ENCODE results near the gene PDXDC1. TPM values are rescaled to one million over a fixed set of nuclear protein-coding genes. Genes with fewer than 3 reads are reported as not detected.
"Not testable (repeated sequence)": the region's sequence is repeated elsewhere in the genome, so short reads cannot be mapped to it uniquely, and the experiment has no call there.

Gene PDXDC1
- total RNA-seq, 2 experiments from 2014 or later: 64.0 to 75.0 TPM

GRCh38 chr16:15022194-15022593 lies 47.4 kb downstream of the PDXDC1 start:
- POLR2A ChIA-PET; H3K27me3 ChIP-seq (ENCODE audit: control insufficient read depth in 1 of 2, insufficient read depth in 2 of 2, low read length in 2 of 2); H3K27me3 Mint-ChIP-seq; H3K9me3 Mint-ChIP-seq; intact Hi-C loops (cut with DNase I, micrococcal nuclease); H3K4me3 ChIP-seq (ENCODE audit: low read length); H3K27ac ChIP-seq (ENCODE audit: low read depth in 1 of 2, low read length in 2 of 2); H3K4me1 ChIP-seq (ENCODE audit: insufficient read depth, low read length); H3K9me3 ChIP-seq (ENCODE audit: control insufficient read depth in 1 of 2, insufficient read depth in 1 of 2, low read length in 2 of 2); H3K4me3 Mint-ChIP-seq: not testable (repeated sequence)
- CTCF ChIA-PET: interaction anchor here (0.7 kb wide), 1 partner anchor 10 kb away, joined by 3 read pairs; no protein-coding TSS in a partner anchor
- Mint-ChIP-seq H3K36me3 (ENCODE audit: low read depth) (peaks cover 83% of the 10 kb centered on the region), H3K4me1 (ENCODE audit: low read depth) (peaks cover 11% of the 10 kb centered on the region), H3K27ac (peak overlapping the region; percentile 71)
- ATAC-seq (ENCODE audit: poor library complexity): peak; percentile 100
- H3K36me3 ChIP-seq (ENCODE audit: insufficient read depth, low read length): peaks cover 31% of the 10 kb centered on the region
- TF ChIP-seq CTCF (IDR thresholded peaks at IDR 0.05): peak; percentile 69
- DNase-seq: peak; percentile 48 to 83 (median 60)

- ATAC-seq (ENCODE audit: poor library complexity); POLR2A ChIA-PET: not testable (repeated sequence)
Observed at GRCh38 chr16:15023381-15024077, 48.7 kb downstream of the PDXDC1 start.

DNA sequence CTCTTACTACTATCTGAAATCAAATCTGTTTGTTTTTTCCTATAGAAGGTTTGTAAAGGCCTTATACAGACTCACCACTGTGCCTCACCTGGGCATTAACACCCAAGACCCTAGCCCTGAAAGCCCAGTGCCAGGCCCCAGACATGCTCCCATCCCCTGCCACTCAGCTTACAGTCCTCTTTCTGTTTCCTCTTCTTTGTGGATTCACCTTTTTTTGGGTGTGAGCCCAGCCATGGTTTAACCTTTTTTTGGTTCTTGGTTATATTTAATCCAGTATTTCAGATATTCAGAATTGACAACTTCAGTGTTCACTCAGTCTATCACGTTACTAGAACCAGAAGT lies 50.0 kb downstream of the PDXDC1 start:
- H3K27me3 Mint-ChIP-seq: not testable (repeated sequence)

More at GRCh38 chr16:15023381-15024077, 48.7 kb downstream of the PDXDC1 start:
- H3K4me1 ChIP-seq (ENCODE audit: insufficient read depth, low read length); intact Hi-C loops (cut with DNase I, micrococcal nuclease); H3K9me3 Mint-ChIP-seq; H3K27ac ChIP-seq (ENCODE audit: low read depth in 1 of 2, low read length in 2 of 2); H3K4me3 Mint-ChIP-seq; H3K27me3 Mint-ChIP-seq; DNase-seq; H3K27me3 ChIP-seq (ENCODE audit: control insufficient read depth in 1 of 2, insufficient read depth in 2 of 2, low read length in 2 of 2); H3K9me3 ChIP-seq (ENCODE audit: control insufficient read depth in 1 of 2, insufficient read depth in 1 of 2, low read length in 2 of 2); CTCF ChIA-PET; H3K4me3 ChIP-seq (ENCODE audit: low read length): not testable (repeated sequence)
- H3K4me1 Mint-ChIP-seq (ENCODE audit: low read depth): peaks cover 11% of the 10 kb centered on the region
- peaks cover 87% of the 10 kb centered on the region for H3K36me3 Mint-ChIP-seq (ENCODE audit: low read depth)
- H3K27ac Mint-ChIP-seq: peak overlapping the region; percentile 14
- peaks cover 31% of the 10 kb centered on the region for H3K36me3 ChIP-seq (ENCODE audit: insufficient read depth, low read length)

DNA sequence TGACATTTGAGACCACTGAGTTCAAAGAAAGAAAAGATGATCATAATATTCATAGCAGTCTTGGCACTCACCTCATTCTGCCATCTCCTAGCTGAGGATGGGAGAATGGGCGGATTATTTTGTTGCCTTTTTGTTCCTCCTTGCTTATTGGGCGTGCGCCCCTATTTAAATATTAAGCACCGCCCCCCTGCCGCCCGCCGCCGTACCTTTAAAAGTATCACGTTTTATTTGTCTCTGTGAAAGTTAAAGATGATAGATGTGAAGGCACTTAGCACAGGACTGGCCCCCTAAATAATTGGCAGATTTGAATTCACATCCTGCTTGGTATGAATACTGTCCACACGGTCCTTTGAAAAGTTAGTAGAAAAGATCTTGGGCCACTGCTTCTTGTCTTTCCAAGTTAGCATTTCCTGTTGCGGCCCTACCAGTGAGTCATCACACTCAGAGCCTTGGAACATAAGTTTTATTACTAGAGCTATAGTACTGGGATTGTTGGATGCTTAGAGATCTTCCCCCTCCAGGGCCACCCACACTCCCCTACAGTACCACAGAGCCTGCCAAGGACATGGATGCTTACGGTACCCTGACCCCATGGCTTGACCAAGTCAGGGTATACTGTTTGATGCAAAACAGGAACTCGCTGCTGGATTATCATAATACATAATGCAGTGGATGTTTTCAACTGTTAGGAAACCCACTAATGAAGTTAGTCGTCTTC lies 50.6 kb downstream of the PDXDC1 start:
- H3K4me3 ChIP-seq (ENCODE audit: low read length); H3K27me3 ChIP-seq (ENCODE audit: control insufficient read depth in 1 of 2, insufficient read depth in 2 of 2, low read length in 2 of 2); POLR2A ChIA-PET; DNase-seq; H3K4me3 Mint-ChIP-seq; H3K4me1 ChIP-seq (ENCODE audit: insufficient read depth, low read length); H3K27ac ChIP-seq (ENCODE audit: low read depth in 1 of 2, low read length in 2 of 2); ATAC-seq (ENCODE audit: poor library complexity); H3K9me3 ChIP-seq (ENCODE audit: control insufficient read depth in 1 of 2, insufficient read depth in 1 of 2, low read length in 2 of 2); intact Hi-C loops (cut with DNase I, micrococcal nuclease); CTCF ChIA-PET; H3K27me3 Mint-ChIP-seq; H3K9me3 Mint-ChIP-seq: not testable (repeated sequence)
- H3K27ac Mint-ChIP-seq: peak overlapping the region; percentile 8
- H3K36me3 Mint-ChIP-seq (ENCODE audit: low read depth): peaks cover 84% of the 10 kb centered on the region
- peaks cover 11% of the 10 kb centered on the region for H3K4me1 Mint-ChIP-seq (ENCODE audit: low read depth)
- peaks cover 30% of the 10 kb centered on the region for H3K36me3 ChIP-seq (ENCODE audit: insufficient read depth, low read length)

More for the DNA sequence above, 50.0 kb downstream of the PDXDC1 start:
- peaks cover 30% of the 10 kb centered on the region for H3K36me3 ChIP-seq (ENCODE audit: insufficient read depth, low read length)
- intact Hi-C loops (cut with DNase I, micrococcal nuclease); H3K9me3 ChIP-seq (ENCODE audit: control insufficient read depth in 1 of 2, insufficient read depth in 1 of 2, low read length in 2 of 2); H3K4me3 ChIP-seq (ENCODE audit: low read length); DNase-seq; POLR2A ChIA-PET; H3K4me1 ChIP-seq (ENCODE audit: insufficient read depth, low read length); H3K4me3 Mint-ChIP-seq; H3K27ac Mint-ChIP-seq; CTCF ChIA-PET; H3K27me3 ChIP-seq (ENCODE audit: control insufficient read depth in 1 of 2, insufficient read depth in 2 of 2, low read length in 2 of 2); H3K9me3 Mint-ChIP-seq; ATAC-seq (ENCODE audit: poor library complexity); H3K27ac ChIP-seq (ENCODE audit: low read depth in 1 of 2, low read length in 2 of 2): not testable (repeated sequence)
- peaks cover 11% of the 10 kb centered on the region for H3K4me1 Mint-ChIP-seq (ENCODE audit: low read depth)
- peaks cover 89% of the 10 kb centered on the region for H3K36me3 Mint-ChIP-seq (ENCODE audit: low read depth)

DNA sequence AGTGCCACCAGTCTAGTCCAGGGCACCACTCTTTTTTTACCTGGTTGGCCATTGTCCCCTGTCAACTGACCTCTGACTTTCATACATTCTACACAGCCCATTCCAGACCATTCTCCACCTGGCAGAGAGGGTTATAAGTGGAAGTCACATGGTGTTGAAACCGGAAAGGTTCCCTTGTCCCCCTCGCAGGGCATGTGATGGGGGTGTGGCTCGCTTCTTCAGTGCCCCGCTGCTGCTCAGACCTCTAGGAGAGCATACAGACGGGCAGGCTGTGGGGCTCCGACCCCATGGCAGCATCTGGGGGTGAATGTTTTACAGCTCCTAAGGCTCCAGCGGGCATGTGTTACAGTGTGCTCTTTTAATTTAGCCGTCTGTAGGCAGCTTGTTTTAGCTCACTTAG lies 52.2 kb downstream of the PDXDC1 start:
- intact Hi-C loops (cut with DNase I, micrococcal nuclease); CTCF ChIA-PET: not testable (repeated sequence)

GRCh38 chr16:15027503-15028344 lies 52.9 kb downstream of the PDXDC1 start:
- POLR2A ChIA-PET; H3K9me3 Mint-ChIP-seq; H3K4me3 ChIP-seq (ENCODE audit: low read length); intact Hi-C loops (cut with DNase I, micrococcal nuclease); H3K27ac ChIP-seq (ENCODE audit: low read depth in 1 of 2, low read length in 2 of 2); H3K27ac Mint-ChIP-seq; H3K27me3 ChIP-seq (ENCODE audit: control insufficient read depth in 1 of 2, insufficient read depth in 2 of 2, low read length in 2 of 2); DNase-seq; H3K4me3 Mint-ChIP-seq; H3K9me3 ChIP-seq (ENCODE audit: control insufficient read depth in 1 of 2, insufficient read depth in 1 of 2, low read length in 2 of 2); CTCF ChIA-PET; H3K27me3 Mint-ChIP-seq; ATAC-seq (ENCODE audit: poor library complexity): not testable (repeated sequence)
- peaks cover 90% of the 10 kb centered on the region for H3K36me3 Mint-ChIP-seq (ENCODE audit: low read depth)
- H3K36me3 ChIP-seq (ENCODE audit: insufficient read depth, low read length): peaks cover 46% of the 10 kb centered on the region
- H3K4me1 Mint-ChIP-seq (ENCODE audit: low read depth): peaks cover 18% of the 10 kb centered on the region
- H3K4me1 ChIP-seq (ENCODE audit: insufficient read depth, low read length): peaks cover 18% of the 10 kb centered on the region

More for the DNA sequence above, 52.2 kb downstream of the PDXDC1 start:
- H3K27ac ChIP-seq (ENCODE audit: low read depth in 1 of 2, low read length in 2 of 2); H3K4me3 ChIP-seq (ENCODE audit: low read length); POLR2A ChIA-PET; H3K27me3 Mint-ChIP-seq; DNase-seq; H3K27ac Mint-ChIP-seq; H3K9me3 Mint-ChIP-seq; H3K27me3 ChIP-seq (ENCODE audit: control insufficient read depth in 1 of 2, insufficient read depth in 2 of 2, low read length in 2 of 2); H3K4me3 Mint-ChIP-seq; ATAC-seq (ENCODE audit: poor library complexity); H3K9me3 ChIP-seq (ENCODE audit: control insufficient read depth in 1 of 2, insufficient read depth in 1 of 2, low read length in 2 of 2): not testable (repeated sequence)
- Histone ChIP-seq H3K36me3 (ENCODE audit: insufficient read depth, low read length) (peaks cover 40% of the 10 kb centered on the region), H3K4me1 (ENCODE audit: insufficient read depth, low read length) (peaks cover 11% of the 10 kb centered on the region)
- Mint-ChIP-seq H3K4me1 (ENCODE audit: low read depth) (peaks cover 15% of the 10 kb centered on the region), H3K36me3 (ENCODE audit: low read depth) (peaks cover 90% of the 10 kb centered on the region)

All from CD4-positive, alpha-beta T cell (primary cell).